Measurements from ENCODE around the gene MARCHF2. TPM values are rescaled to one million over a fixed set of nuclear protein-coding genes. Genes with fewer than 3 reads are reported as not detected.

The MARCHF2 gene
- total RNA-seq, 1 experiment from 2014 or later = 27.5 TPM

GRCh38 chr19:8484331-8484894, 71.3 kb downstream of the MARCHF2 start:
- H3K9me3 Mint-ChIP-seq = no peaks in the 10 kb centered on the region
- peaks cover 50 to 90% (median 87%) of the 10 kb centered on the region in 3 experiments for H3K36me3 Mint-ChIP-seq (ENCODE audit: insufficient read depth in 1 of 3, low read depth in 3 of 3)
- H3K9me3 ChIP-seq (ENCODE audit: control insufficient read depth, low read depth, low read length) = no peaks in the 10 kb centered on the region
- H2BK5ac ChIP-seq (ENCODE audit: insufficient read length, low read length) = no peak overlapping the region
- no peaks in the 10 kb centered on the region for H3K79me1 ChIP-seq (ENCODE audit: insufficient read depth, low read depth, low read length, poor library complexity, severe bottlenecking)
- H3K4me1 ChIP-seq (ENCODE audit: insufficient read depth, low read length) = no peaks in the 10 kb centered on the region
- no peak overlapping the region for H3K14ac ChIP-seq (ENCODE audit: insufficient read depth, low read length)
- no peak for TF ChIP-seq CTCF (conservative IDR thresholded peaks at IDR 0.05)
- H3K4ac ChIP-seq (ENCODE audit: low read depth, low read length) = no peak overlapping the region
- no peaks in the 10 kb centered on the region for H3K23me2 ChIP-seq (ENCODE audit: insufficient read length, low read depth, low read length, poor library complexity, severe bottlenecking)
- no peak overlapping the region for H4K8ac ChIP-seq (replicated peaks; ENCODE audit: insufficient read length, low read depth, low read length)
- H2AFZ ChIP-seq (ENCODE audit: low read length) = no peak overlapping the region
- H2BK15ac ChIP-seq (ENCODE audit: low read depth, low read length) = no peak overlapping the region
- H3K27ac ChIP-seq (ENCODE audit: insufficient read length, low read depth, low read length) = no peak overlapping the region
- no peak overlapping the region for H4K91ac ChIP-seq (ENCODE audit: insufficient read length, low read depth, low read length)
- peaks cover 2% of the 10 kb centered on the region for H4K20me1 ChIP-seq (ENCODE audit: control insufficient read depth, insufficient read depth, insufficient read length)
- H3K23ac ChIP-seq (ENCODE audit: insufficient read length, low read depth, low read length) = no peak overlapping the region
- H3K27me3 Mint-ChIP-seq (ENCODE audit: low read depth) = no peaks in the 10 kb centered on the region; the same call in 1 of the 2 replicates
- no peak overlapping the region for H3T11ph ChIP-seq (ENCODE audit: low read length)
- DNase-seq = no peak
- no peak overlapping the region for H2BK12ac ChIP-seq (ENCODE audit: insufficient read length, low read depth, low read length)
- H3K4me3 Mint-ChIP-seq = no peak overlapping the region
- H3K27ac Mint-ChIP-seq = no peak overlapping the region
- H3K27me3 ChIP-seq (ENCODE audit: insufficient read depth, low read length) = no peaks in the 10 kb centered on the region
- no peak overlapping the region for H3K18ac ChIP-seq (ENCODE audit: insufficient read length, low read depth, low read length)
- no peak overlapping the region for H2AK5ac ChIP-seq (ENCODE audit: insufficient read length, low read length)
- no peak overlapping the region for H2BK120ac ChIP-seq (ENCODE audit: low read depth, low read length, poor library complexity, severe bottlenecking)
- peaks cover 3 to 15% of the 10 kb centered on the region in 2 experiments for H3K4me1 Mint-ChIP-seq
- no peak overlapping the region for H3K4me2 ChIP-seq (ENCODE audit: insufficient read depth, insufficient read length, low read length)
- H2BK20ac ChIP-seq (ENCODE audit: low read depth, low read length, poor library complexity, severe bottlenecking) = no peak overlapping the region
- no CpG with 5 or more reads among the region's 18 CpGs for WGBS (ENCODE audit: extremely low coverage, insufficient read length, low lambda C conversion rate)
- no peak overlapping the region for H4K5ac ChIP-seq (ENCODE audit: insufficient read length, low read depth, low read length)
- H3K79me2 ChIP-seq (ENCODE audit: insufficient read depth, low read length) = peaks cover 7% of the 10 kb centered on the region; the same call in 1 of the 2 replicates
- no peak overlapping the region for H3K56ac ChIP-seq (ENCODE audit: insufficient read length, low read depth, low read length)
- H3K9ac ChIP-seq (ENCODE audit: extremely low read depth, insufficient read length, low read length) = no peak overlapping the region

All from H9 (cell line).